H1 (cell line): ENCODE results near the gene HTATSF1. TPM values are rescaled to one million over a fixed set of nuclear protein-coding genes. Genes with fewer than 3 reads are reported as not detected.

ENCODE experiments used
- ATF2 ChIP-seq: IDR thresholded peaks from 2 replicates; pipeline ENCODE4 v1.6.1; 2012; ENCODE audit warnings: low read length, inconsistent platforms
- KDM4A ChIP-seq: IDR thresholded peaks from one replicate; pipeline ENCODE4 v1.7.1; 2012; ENCODE audit warnings: low read depth, mild to moderate bottlenecking, moderate library complexity, low read length, inconsistent platforms; ENCODE audit not compliant: severe bottlenecking
- SAP30 ChIP-seq: fragments of 300-600 bp; sonication (generic); IDR thresholded peaks from 2 replicates; pipeline ENCODE4 v1.7.1; 2012; ENCODE audit warnings: low read length, moderate library complexity, mild to moderate bottlenecking, inconsistent platforms; ENCODE audit not compliant: insufficient read depth, insufficient replicate concordance
- polyA plus RNA-seq, 7 experiments: library from polyadenylated mRNA; depleted of rRNA in 3 of 7; stranded (reverse) in 5 of 7; unstranded in 2 of 7; fragments of >200 nt in 5 of 7; fragments of 200-250 nt in 2 of 7; gene quantifications; 1 replicate in 5 of 7; 2 replicates in 1 of 7; 4 replicates in 1 of 7; pipeline versions ENCODE4 v1.2.1 to v1.2.3, GENCODE V29; 2011 to 2013; ENCODE audit warnings: missing spikeins in 2 of 7, mixed read lengths in 2 of 7
- total RNA-seq: library from RNA; stranded (reverse); fragmentation: NEBNext Ultra II Directional; extraction: Animal tissue kit (Norgen Biotek cat#: 25700); gene quantifications from 2 replicates; pipeline ENCODE4 v1.2.1, GENCODE V29; 2021

Gene HTATSF1
- total and polyA plus RNA-seq, 2 of the 8 experiments (the other 6 are each of a cell fraction or from before 2014, with no cell fraction given): 1.2 to 49.3 TPM

- no peak for TF ChIP-seq ATF2
- no peak for TF ChIP-seq SAP30
- no peak for TF ChIP-seq KDM4A
Measured at GRCh38 chrX:136473663-136474062, 23.7 kb upstream of the HTATSF1 start (continued).
